Transverse colon (tissue), 4 donors: Measurements from ENCODE around the gene ADAM23. TPM values are rescaled to one million over a fixed set of nuclear protein-coding genes. Genes with fewer than 3 reads are reported as not detected.

Experiments
- DNase-seq: peaks from one replicate; pipeline ENCODE4 v3.0.0-alpha.2; 2019
- H3K27ac ChIP-seq, 4 donors: fragments of 200-600 bp; sonication (generic); 2 replicates each; pipeline ENCODE4 v1.5.1; 2016 to 2018; ENCODE audit warnings: inconsistent platforms in 4 of 4
- H3K27me3 ChIP-seq: fragments of 200-600 bp; sonication (generic); 2 replicates; pipeline ENCODE4 v1.5.1; 2017; ENCODE audit warnings: inconsistent platforms
- H3K36me3 ChIP-seq, 4 donors: fragments of 200-600 bp; sonication (generic); 2 replicates each; pipeline ENCODE4 v1.5.1; 2017 to 2019; ENCODE audit warnings: inconsistent platforms in 4 of 4
- H3K4me1 ChIP-seq, 4 donors: fragments of 200-600 bp; sonication (generic); 2 replicates each; pipeline ENCODE4 v1.5.1; 2017 to 2020; ENCODE audit warnings: inconsistent platforms in 4 of 4
- H3K4me3 ChIP-seq, 4 donors: fragments of 200-600 bp; sonication (generic); 1 replicate in 1 of 4; 2 replicates in 3 of 4; pipeline versions ENCODE4 v1.5.1 to v1.6.1; 2017 to 2019; ENCODE audit warnings: inconsistent platforms in 4 of 4
- H3K9me3 ChIP-seq, 2 donors: fragments of 200-600 bp; sonication (generic); 2 replicates each; pipeline ENCODE4 v1.5.1; 2017 to 2019; ENCODE audit warnings: inconsistent platforms in 2 of 2
- CTCF ChIP-seq, 5 experiments: fragments of 200-600 bp in 3 of 5; fragments of 450-650 bp in 2 of 5; sonication (generic) in 3 of 5; IDR thresholded peaks; 1 replicate in 2 of 5; 2 replicates in 3 of 5; pipeline ENCODE4 v1.5.1; 2016 to 2017; ENCODE audit warnings: antibody characterized with exemption in 5 of 5, inconsistent platforms in 3 of 5, mild to moderate bottlenecking in 2 of 5, moderate library complexity in 1 of 5
- EP300 ChIP-seq: sonication (generic); formaldehyde crosslinking; IDR thresholded peaks from one replicate; pipeline ENCODE4 v1.6.1; 2017; ENCODE audit warnings: antibody characterized with exemption, low read depth
- POLR2A ChIP-seq: fragments of 450-650 bp; IDR thresholded peaks from one replicate; pipeline ENCODE4 v1.6.1; 2016; ENCODE audit warnings: antibody characterized with exemption, mild to moderate bottlenecking, moderate library complexity
- POLR2AphosphoS5 ChIP-seq, 3 donors: sonication (generic); formaldehyde crosslinking; IDR thresholded peaks; one replicate each; pipeline ENCODE4 v1.6.1; 2016; ENCODE audit warnings: antibody characterized with exemption in 3 of 3
- WGBS, 2 donors: methylation state at CpG; one replicate each; pipeline ENCODE4 v1.1.5; 2018; ENCODE audit warnings: low coverage in 1 of 2; 5-methylcytosine and 5-hydroxymethylcytosine counted together
- in situ Hi-C, 4 donors: fragments of 200-750 bp; cut with MboI; loops; one replicate each; pipeline versions ENCODE4 v1.15.0 to v1.15.1; 2017; ENCODE audit warnings: low sequenced_read_pairs in 3 of 4, low pct_ligation_motif_present in 1 of 4, low pct_unique_long_range_greater_than_20kb in 1 of 4
- intact Hi-C: fragments of 100-400 bp; cut with DNase I; formaldehyde crosslinking; loops from one replicate; pipeline ENCODE4 v1.15.1; 2023; ENCODE audit warnings: low total_unique reads
- total RNA-seq, 4 donors: library from RNA; depleted of rRNA; stranded (reverse); fragments of >200 nt; gene quantifications; one replicate each; pipeline ENCODE4 v1.1.0, GENCODE V29; 2016

Gene ADAM23
- total RNA-seq, 4 donors from 2014 or later, result 1.2 to 4.5 (median 2.2) TPM; not detected in 1

- TF ChIP-seq POLR2AphosphoS5 (IDR thresholded peaks at IDR 0.05), result no peak
- no peak for TF ChIP-seq CTCF (IDR thresholded peaks at IDR 0.05)
- TF ChIP-seq EP300, result no peak
- Histone ChIP-seq H3K4me1 (peaks cover 0 to 12% (median 6%) of the 10 kb centered on the region in 4 donors), H3K4me3 (no peak overlapping the region), H3K27ac (no peak overlapping the region), H3K27me3 (no peaks in the 10 kb centered on the region), H3K36me3 (no peaks in the 10 kb centered on the region), H3K9me3 (no peaks in the 10 kb centered on the region)
- intact Hi-C loops, result no loop called here
- in situ Hi-C loops, result no loop called here
- 66 to 87% methylated on average over 2 to 3 of the region's 3 CpGs for WGBS, 2 donors
- no peak for DNase-seq
Measured at GRCh38 chr2:206452750-206453149, 9.4 kb downstream of the ADAM23 start.

GRCh38 chr2:206456078-206456754 lies 12.9 kb downstream of the ADAM23 start:
- in situ Hi-C loops, result no loop called here
- peak; percentile 53 for DNase-seq
- WGBS, 2 donors, result 66 to 72% methylated on average over 4 to 5 of the region's 5 CpGs

GRCh38 chr2:206457188-206457634 lies 13.9 kb downstream of the ADAM23 start:
- in situ Hi-C loops (no loop called here), intact Hi-C loops (no loop called here)
- no peaks in the 10 kb centered on the region for H3K27me3 ChIP-seq
- H3K4me1 ChIP-seq, result peaks cover 0 to 14% (median 7%) of the 10 kb centered on the region in 4 donors
- no peak overlapping the region for H3K4me3 ChIP-seq
- no peak for DNase-seq
- H3K9me3 ChIP-seq, result no peaks in the 10 kb centered on the region
- no peak for TF ChIP-seq CTCF (IDR thresholded peaks at IDR 0.05)
- no peak for TF ChIP-seq POLR2AphosphoS5 (IDR thresholded peaks at IDR 0.05)
- no peak for TF ChIP-seq POLR2A
- no peak for TF ChIP-seq EP300
- 16 to 31% methylated on average over 2 of the region's 2 CpGs for WGBS, 2 donors
- no peaks in the 10 kb centered on the region for H3K36me3 ChIP-seq
- peak overlapping the region in 1 of 4 donors; percentile 14 for H3K27ac ChIP-seq

More at GRCh38 chr2:206456078-206456754, 12.9 kb downstream of the ADAM23 start:
- Histone ChIP-seq H3K27me3 (no peaks in the 10 kb centered on the region), H3K9me3 (no peaks in the 10 kb centered on the region), H3K36me3 (no peaks in the 10 kb centered on the region), H3K4me1 (peaks cover 0 to 14% (median 7%) of the 10 kb centered on the region in 4 donors), H3K27ac (no peak overlapping the region), H3K4me3 (no peak overlapping the region)
- intact Hi-C loops, result no loop called here
- TF ChIP-seq POLR2AphosphoS5 (IDR thresholded peaks at IDR 0.05) (peak in 1 of 3 donors; percentile 31), CTCF (IDR thresholded peaks at IDR 0.05) (no peak)

- intact Hi-C loops (no loop called here), in situ Hi-C loops (no loop called here)
- peaks cover 0 to 6% (median 3%) of the 10 kb centered on the region in 4 donors for H3K4me1 ChIP-seq
- 50 to 59% methylated on average over 2 to 6 of the region's 6 CpGs for WGBS, 2 donors
- no peaks in the 10 kb centered on the region for H3K9me3 ChIP-seq
- TF ChIP-seq CTCF (IDR thresholded peaks at IDR 0.05) (no peak), POLR2A (no peak), POLR2AphosphoS5 (IDR thresholded peaks at IDR 0.05) (no peak)
- no peaks in the 10 kb centered on the region for H3K27me3 ChIP-seq
- H3K4me3 ChIP-seq, result no peak overlapping the region
- no peak overlapping the region for H3K27ac ChIP-seq
- H3K36me3 ChIP-seq, result no peaks in the 10 kb centered on the region
- no peak for DNase-seq
Measured at GRCh38 chr2:206462240-206462854, 19.0 kb downstream of the ADAM23 start.
